CD4-positive, alpha-beta T cell treated with Interleukin-10 for 1 hour (primary cell): ENCODE measurements around the gene OR5AR1.
"Not testable (repeated sequence)": the region's sequence is repeated elsewhere in the genome, so short reads cannot be mapped to it uniquely, and the experiment has no call there.

ENCODE experiments used
- DNase-seq: peaks from one replicate; pipeline ENCODE4 v3.0.0-alpha.2; 2020

OR5AR1 gene

DNA sequence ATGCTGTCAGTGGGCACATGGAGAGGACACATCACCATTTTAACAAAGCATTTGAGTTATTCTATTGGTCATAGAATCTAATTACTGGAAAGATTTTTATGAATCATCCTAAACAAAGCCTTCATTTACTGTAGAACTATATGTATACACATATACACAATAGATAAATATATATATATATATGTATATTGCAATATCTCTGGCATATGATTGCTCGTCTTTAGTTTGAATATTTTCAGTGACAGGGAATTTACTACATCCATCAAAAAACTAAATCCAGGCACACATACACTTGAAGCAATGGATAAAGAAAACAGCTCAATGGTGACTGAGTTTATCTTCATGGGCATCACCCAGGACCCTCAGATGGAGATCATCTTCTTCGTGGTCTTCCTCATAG, at the start of gene OR5AR1:
Gene OR5AR1, plus strand, starts transcription at position 301 of the 400 bp plus-strand sequence. Its CDS starts 0 bp downstream, at position 301.
- DNase-seq = no peak

DNA sequence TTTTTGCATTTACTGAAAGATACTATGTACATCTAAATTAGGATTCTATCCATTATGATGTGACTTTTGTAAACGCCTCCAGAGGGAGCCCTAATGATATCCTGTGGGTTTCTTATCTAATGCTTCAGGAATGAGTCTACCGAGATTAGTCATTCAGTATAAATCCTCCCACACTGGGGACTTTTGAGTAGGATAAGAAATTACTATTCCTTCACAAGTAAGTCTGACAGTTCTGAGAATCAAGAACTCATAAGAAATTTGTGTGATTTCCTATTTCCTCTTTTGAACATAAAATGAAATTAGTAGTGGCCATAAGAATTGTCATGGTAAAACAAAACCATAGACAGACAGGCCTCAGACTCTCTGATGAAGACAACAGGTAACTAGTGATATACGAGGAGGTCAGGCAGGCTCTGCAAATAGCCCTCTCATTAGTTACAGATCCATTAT, 38.8 kb upstream of the OR5AR1 start:
- DNase-seq = no peak

DNA sequence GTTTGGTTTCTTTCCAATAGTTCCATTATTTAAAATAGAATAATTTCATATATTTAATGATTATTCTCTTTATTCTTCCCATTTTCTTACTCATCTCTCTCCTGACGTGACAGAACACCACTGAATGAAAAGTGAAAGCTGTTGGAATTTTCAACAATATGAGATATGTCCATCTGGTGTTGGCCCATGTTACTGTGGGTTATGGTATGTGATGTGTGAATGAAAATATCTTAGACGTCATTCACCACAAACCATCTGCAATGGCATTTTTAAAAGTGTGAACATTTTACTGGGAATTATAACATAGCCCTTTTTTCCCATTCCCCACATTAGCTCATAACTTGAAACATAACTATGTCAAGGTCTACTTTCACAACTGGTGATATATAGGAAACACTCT, 37.5 kb upstream of the OR5AR1 start:
- no peak for DNase-seq

DNA sequence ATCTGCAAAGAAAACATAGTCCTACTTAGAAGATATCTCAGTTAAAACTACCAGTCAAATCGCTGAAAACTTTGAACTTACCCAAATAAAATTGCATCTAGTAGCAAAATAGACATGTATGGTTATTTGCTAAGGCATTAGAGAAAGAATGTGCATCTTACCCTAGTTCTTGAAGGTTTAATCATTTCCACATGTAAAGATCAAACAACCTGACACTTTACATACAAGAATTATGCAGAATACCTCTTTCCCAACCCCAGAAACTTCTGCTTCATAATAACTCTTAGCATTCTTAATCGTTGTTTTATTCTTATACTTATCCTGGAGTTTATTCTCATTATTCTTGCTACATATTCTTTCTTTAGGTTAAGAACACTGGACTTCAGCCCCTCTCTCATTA, 31.2 kb upstream of the OR5AR1 start:
- DNase-seq = no peak

DNA sequence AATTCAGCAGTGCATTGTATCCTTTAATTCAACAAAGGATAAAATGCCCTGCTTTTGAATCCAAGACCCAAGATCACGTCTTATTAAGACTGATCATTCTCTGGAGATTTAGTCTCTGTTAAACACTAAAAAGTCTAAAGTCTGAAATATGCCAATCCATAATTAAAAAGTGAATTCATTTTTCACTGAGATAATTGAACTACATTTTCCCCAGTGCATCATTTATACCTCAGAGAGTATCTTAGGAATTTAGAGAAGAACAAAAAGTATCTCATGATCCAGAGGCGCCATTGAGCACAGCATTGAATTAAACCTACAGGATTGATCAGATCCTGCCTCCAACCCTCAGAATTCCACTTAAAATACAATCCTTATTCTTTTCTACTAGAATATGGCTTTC, 26.6 kb upstream of the OR5AR1 start:
- DNase-seq = no peak

DNA sequence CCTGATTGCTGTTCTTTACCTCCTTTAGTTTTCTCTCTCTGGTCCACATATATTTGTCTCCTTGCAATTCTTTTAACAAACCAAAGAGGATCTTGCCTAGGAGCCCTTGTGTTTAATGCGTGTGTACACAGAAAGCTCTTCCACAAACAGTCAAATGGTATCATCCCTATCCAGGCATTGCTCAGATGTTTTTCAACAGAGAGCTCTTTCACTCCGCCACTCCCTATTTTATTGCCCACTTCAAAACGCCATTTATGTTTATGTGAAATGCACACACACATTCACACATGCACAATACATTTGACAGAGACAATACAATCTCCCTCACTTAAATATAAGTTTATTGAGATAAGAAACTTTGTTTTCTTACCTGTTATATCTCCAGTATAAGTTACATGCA, 26.0 kb upstream of the OR5AR1 start:
- no peak for DNase-seq

DNA sequence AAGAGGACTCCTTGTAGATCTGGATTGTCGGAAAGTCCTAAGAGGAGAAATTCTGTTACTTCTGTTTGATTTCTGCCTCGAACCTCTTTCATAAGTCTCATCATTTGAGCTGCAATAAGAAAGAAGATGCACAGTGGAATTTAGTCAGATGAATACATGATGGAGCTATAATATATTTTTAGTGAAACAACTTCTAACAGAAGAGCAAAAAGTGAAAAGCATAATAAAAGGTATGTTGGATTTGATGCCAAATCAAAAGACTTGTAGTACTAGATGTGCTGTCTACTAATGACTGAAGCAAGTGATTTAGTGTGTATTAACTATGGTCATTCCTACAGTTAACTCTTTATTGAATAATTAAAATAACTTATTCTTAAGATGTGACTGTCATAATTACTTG, 21.1 kb upstream of the OR5AR1 start, which contains the start of gene OR5AP2:
Gene OR5AP2, minus strand, starts transcription at position 101 of the 400 bp plus-strand sequence. Its CDS starts 0 bp downstream, at position 101.
- DNase-seq = no peak

DNA sequence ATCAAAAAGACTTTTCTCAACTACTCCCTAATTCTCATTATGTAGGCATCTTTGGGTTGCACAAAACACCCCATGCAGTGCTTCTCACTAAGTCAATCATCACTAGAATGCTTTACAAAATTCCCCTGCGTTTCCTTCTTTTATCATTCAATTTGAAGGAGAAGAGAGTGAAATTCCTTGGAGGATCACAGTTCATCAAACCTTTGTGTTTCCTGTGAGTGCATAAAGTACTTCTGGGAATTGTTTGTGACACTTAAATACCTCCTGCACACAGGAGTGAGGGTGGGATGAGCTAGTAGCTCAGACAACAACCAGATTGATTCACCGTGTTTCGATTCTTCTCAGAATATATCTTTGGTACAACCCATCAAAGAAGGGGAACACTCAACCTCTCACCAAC, 3.7 kb upstream of the OR5AR1 start:
- no peak for DNase-seq

DNA sequence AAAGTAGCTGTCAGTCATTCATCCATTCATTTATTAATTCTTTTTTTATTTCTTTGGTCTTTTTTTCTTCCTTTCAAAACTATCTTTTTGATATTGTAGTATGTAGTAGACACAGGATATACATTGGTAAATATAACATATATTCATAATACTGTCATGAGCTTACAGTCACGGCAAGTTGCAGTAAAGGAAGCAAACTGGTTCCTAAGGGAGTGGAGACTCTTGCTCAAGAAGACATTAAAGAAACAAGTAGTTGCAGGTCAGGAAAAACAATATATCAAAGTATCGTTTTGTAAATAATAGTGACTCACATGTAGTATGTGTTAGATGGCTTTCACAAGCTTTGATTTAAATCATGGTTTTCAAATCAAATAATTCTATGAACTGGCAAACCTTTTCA, 7.5 kb downstream of the OR5AR1 start:
- no peak for DNase-seq

DNA sequence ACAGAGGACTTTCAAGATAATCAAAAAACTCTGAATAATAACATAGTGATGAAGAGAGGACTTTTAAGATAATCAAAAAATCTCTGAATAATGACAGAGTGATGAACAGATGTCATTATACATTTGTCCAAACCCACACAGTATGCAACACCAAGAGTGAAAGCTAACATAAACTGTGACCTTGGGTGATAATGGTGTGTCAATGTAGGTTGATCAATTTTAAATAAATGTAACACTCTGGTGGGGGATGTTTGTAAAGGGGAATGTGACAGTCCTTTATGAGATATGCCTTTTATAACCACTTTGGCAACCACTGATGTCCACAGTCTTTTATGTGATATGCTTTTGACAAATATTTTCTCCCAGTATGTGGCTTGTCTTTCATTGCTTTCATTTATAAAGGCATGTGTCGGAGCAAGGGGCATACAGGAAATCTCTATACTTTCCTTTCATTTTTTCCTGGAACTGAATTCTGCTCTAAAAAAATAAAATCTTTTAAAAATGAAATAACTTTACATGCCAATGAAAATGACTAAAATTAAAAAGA, 25.1 kb downstream of the OR5AR1 start:
- DNase-seq = no peak

DNA sequence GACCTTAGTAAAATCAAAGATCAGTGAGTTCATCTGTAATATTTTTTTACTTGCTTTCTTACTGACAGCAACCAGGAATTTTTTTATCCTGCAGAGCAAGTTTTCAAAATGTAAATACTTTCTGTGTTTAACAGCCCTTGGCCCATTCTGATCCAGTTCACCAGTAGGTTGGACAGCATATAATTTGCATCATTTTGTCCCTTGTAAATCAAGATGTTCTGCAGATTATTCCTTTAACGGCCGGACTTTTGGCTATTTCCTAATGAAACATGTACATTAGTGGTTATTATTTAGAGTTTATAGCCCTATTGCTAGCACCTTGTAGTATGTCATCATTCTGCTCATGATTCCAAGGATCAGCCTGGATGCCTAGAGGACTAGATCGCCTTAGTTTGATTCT, 27.7 kb downstream of the OR5AR1 start:
- DNase-seq = not testable (repeated sequence)

DNA sequence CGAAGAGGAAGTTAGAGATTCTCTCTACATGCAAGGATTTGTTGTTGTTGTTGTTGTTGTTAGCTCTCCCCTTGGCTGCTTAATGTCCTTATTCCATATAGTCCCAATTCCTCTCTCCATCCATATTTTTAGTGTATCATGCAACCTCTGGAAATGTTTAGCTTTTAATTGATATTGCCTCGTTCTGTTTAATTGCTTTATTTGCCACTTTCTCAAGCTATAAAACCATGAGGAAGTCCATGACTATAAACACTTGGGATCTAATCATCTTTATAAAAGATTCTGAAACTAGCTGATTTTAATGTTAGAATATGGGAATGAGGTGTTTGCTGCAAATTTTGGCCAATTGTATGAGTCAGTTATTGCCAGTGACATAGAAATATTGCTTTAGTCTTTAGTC, 29.9 kb downstream of the OR5AR1 start:
- DNase-seq = no peak

DNA sequence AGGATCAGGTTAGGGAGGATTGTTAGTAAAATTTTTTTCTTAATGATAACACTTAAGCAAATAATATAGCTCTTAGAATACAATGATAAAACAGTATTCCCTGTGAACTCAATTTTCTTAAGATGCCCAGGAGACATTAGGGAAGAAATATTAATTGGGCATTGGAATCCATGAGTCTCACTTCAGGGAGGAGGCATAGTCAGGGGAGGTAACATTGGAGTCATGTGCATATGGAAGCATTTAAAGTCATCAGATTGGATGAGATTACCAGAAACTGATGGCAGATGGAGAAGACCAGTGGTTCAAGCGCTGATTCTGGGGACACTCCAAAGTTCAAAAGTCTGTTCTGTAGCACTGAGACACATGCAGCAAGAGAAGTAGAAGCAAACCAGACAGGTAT, 35.3 kb downstream of the OR5AR1 start, which contains the start of gene OR9G1:
Gene OR9G1, plus strand, starts transcription at position 301 of the 400 bp plus-strand sequence. CDS start 1,293 bp downstream, outside the sequence.
- no peak for DNase-seq

DNA sequence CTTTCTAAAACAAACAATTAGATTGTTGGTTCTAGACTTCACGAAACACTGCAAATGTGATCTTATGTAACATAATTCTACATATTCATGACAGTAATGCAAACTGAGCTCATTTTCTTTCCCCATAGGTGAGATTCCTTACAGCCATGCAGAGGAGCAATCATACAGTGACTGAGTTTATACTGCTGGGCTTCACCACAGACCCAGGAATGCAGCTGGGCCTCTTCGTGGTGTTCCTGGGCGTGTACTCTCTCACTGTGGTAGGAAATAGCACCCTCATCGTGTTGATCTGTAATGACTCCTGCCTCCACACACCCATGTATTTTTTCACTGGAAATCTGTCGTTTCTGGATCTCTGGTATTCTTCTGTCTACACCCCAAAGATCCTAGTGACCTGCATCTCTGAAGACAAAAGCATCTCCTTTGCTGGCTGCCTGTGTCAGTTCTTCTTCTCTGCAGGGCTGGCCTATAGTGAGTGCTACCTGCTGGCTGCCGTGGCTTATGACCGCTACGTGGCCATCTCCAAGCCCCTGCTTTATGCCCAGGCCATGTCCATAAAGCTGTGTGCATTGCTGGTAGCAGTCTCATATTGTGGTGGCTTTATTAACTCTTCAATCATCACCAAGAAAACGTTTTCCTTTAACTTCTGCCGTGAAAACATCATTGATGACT, 36.9 kb downstream of the OR5AR1 start:
- no peak for DNase-seq

DNA sequence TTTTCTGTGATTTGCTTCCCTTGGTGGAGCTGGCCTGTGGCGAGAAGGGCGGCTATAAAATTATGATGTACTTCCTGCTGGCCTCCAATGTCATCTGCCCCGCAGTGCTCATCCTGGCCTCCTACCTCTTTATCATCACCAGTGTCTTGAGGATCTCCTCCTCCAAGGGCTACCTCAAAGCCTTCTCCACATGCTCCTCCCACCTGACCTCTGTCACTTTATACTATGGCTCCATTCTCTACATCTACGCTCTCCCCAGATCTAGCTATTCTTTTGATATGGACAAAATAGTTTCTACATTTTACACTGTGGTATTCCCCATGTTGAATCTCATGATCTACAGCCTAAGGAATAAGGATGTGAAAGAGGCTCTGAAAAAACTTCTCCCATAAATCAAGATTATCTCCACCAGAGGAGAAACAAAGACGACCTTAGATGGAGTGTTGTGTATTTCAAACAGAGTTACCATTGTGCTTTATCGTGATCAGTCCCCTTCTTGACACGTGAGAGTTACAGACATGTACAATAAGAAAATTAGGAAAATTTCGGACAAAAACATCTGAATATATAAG, 37.5 kb downstream of the OR5AR1 start:
- no peak for DNase-seq

DNA sequence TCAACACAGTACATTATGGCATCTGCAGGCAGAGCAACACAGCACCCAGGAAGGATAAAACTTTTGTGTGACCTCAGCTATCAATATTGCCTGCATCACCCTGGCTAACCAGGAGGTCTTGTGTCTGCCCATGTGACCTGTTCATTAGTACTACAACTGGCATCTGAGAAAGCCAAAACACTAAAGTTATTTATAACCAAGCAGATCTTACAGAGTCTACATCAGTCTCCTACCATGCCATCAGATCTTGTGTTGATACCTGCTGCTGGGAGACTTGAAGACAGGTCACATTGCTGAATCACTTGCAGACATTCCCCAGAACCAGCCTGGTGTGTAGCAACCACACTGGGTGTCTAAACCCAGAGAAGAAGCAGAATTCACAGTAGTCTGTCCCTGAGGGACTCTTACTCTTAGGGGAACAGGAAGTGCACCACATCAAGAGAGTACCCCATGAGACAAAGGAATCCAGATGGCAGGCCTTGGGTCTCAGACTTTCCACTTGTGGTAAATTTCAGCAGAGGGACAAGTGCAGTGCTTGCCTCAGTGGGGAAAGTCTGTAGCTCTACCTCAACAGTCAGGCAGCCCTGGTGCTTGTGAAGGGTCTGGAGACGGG, 42.4 kb downstream of the OR5AR1 start:
- DNase-seq = no peak

DNA sequence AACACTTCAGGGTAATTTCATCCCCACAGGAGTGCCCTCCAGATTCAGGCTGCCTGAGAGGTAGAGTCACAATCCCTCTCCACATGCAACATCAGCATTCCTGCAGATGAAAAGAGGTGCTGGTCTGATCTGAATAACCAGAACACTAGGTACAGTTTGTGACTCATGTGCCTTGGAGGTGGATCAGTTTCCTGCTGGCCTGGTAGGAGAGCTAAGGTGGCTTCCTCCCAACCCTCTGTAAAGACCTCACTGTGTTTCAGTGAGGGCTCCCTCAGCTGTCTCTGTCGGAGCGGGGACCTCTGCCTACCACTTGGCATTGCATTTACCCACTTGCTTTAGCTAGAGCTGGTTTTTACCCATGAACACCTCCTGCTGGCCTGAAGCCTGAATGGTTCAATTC, 43.0 kb downstream of the OR5AR1 start:
- DNase-seq = no peak

DNA sequence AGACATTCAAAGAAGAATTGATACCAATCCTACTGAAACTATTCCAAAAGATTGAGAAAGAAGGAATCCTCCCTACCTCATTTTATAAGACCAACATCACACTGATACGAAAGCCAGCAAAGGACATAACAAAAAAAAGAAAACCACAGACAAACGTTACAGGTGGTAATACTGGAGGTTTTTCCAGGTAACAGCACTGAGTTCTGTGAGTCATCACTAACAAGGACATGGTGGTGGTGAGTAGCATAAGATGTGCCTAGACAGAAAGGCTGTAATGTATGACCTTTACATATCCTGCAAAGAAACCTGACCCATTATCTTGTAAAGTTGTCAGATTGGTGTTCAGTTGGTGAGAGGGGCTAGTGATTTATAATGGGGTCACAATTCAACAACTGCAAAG, 50.7 kb downstream of the OR5AR1 start:
- DNase-seq = no peak
